HG02970 (cell line): ENCODE results near the gene PRKCA.

Source experiments
- ATAC-seq: cut with Tn5 transposase; IDR thresholded peaks from one replicate; pipeline ENCODE4 v1.9.1; 2021; ENCODE audit warnings: mild to moderate bottlenecking, moderate library complexity, moderate number of reproducible peaks; ENCODE audit not compliant: unreplicated experiment, low FRiP score

PRKCA gene

GRCh38 chr17:66772148-66772812 is 469.9 kb downstream of the PRKCA start:
- no peak for ATAC-seq

- no peak for ATAC-seq
Observed at GRCh38 chr17:66775271-66775670, 472.9 kb downstream of the PRKCA start.

- ATAC-seq, result no peak
Observed at GRCh38 chr17:66775881-66776400, 473.5 kb downstream of the PRKCA start.

GRCh38 chr17:66776999-66777688 is 474.7 kb downstream of the PRKCA start:
- no peak for ATAC-seq

- no peak for ATAC-seq
Observed at GRCh38 chr17:66777689-66778225, 475.3 kb downstream of the PRKCA start.

- ATAC-seq, result no peak
Observed at GRCh38 chr17:66778531-66779236, 476.3 kb downstream of the PRKCA start.

- no peak for ATAC-seq
Observed at GRCh38 chr17:66779237-66779606, 476.8 kb downstream of the PRKCA start.

- no peak for ATAC-seq
Observed at GRCh38 chr17:66781135-66781534, 478.7 kb downstream of the PRKCA start.

GRCh38 chr17:66782851-66783250 is 480.4 kb downstream of the PRKCA start:
- no peak for ATAC-seq

GRCh38 chr17:66783656-66784381 is 481.4 kb downstream of the PRKCA start:
- ATAC-seq, result no peak

GRCh38 chr17:66784621-66785364 is 482.4 kb downstream of the PRKCA start:
- ATAC-seq, result no peak

- no peak for ATAC-seq
Observed at GRCh38 chr17:66786107-66786506, 483.7 kb downstream of the PRKCA start.

- no peak for ATAC-seq
Observed at GRCh38 chr17:66787914-66788313, 485.5 kb downstream of the PRKCA start.

GRCh38 chr17:66789093-66789492 is 486.7 kb downstream of the PRKCA start:
- ATAC-seq, result no peak

- no peak for ATAC-seq
Observed at GRCh38 chr17:66789961-66790437, 487.6 kb downstream of the PRKCA start.

- ATAC-seq, result no peak
Observed at GRCh38 chr17:66790501-66791061, 488.2 kb downstream of the PRKCA start.

- ATAC-seq, result no peak
Observed at GRCh38 chr17:66791347-66791746, 488.9 kb downstream of the PRKCA start.

GRCh38 chr17:66793814-66794213 is 491.4 kb downstream of the PRKCA start:
- no peak for ATAC-seq

GRCh38 chr17:66795486-66795885 is 493.1 kb downstream of the PRKCA start:
- ATAC-seq, result no peak
